ENCODE measurements around the gene TSC22D3.
A peak's percentile ranks its signal among the peaks of the same experiment; 100 is the strongest.

TSC22D3 gene

DNA sequence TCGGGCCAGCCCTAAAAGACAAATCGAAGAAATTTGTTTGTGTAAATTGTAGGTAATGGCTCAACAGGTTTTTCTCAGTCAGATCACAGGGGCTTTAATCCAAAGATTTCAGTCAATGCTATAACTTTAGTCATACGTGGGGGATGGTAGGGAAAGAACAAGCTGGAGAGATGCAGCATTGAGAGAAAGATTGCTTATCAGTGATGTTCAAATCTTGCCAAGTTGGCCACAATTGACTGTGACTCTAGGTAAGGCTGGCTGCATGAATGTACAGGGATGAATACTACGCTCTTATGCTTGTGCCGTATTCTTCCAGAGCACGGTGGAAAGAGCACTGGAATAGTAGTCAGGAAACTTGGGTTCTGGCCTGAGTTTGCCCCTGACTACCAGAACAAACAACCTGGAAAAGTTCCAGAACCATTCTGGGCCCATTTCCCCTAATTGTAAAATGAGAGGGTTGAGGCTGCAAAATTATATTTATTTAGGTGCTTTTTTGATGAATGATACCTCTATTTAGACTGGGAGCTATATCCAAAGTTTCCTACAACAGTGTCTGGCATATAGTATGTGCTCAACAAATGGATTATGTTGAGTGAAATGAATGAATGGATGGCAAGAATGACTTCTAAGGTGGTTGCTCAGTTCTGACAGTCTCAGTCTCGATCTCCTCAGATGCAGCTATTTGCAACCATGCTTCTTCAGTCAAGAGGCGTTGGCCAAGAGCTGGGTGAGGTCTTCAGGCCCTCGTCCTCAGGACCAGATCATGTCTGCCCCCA is 44.4 kb downstream of the TSC22D3 start:
- DNase-seq (ENCODE audit: low spot score): no peak

DNA sequence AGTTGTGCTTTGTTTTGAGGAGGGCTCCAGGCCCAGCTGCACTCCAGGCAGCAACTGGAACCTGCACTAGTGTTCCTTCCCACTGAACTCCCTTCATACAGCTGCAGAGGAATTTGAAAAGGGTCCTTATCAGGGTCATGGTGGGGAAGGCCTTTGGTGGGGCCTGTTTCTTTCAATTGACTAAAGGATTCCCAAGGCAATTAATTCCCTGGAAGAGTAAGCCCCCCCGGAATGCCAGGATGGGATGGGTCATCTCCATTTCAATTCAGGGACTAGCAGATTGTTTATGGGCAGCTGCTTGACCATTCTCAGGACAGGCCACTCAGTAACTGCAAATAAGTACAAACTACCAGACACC is 45.3 kb downstream of the TSC22D3 start:
- no peak for DNase-seq (ENCODE audit: low spot score)

DNA sequence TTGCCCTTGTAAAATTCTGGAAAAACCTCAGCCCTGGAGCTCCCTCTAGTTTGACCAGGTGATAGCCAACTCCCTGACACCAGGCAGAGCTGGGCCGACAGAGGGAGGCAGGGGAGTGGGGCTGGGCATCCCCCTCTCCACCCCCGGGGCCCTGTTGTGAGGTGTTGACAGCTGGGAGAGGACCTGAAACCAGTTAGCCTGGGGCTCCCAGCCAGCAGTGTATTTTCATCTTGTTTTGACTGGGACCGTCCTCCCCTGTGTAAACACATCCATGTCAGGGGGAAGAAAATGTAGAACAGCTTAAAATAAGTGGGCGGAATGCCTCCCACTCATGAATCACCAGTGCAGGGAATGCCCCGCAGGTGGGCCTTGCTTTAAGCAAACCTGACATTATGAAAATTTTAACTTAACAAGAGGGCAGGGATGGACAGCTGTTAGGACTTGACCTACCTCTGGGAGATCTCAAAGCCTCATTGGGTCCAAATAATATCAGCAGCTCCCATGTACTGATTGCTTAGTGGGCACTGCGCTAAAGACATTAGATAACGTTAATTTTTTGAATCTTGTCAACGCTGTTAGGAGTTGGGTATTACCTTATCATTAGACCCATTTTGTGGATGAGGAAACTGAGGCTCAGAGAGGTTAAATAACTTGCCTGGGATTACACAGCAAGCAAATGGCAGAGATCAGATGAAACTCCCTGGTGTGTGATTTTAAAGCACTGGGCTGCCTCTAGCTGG is 45.9 kb downstream of the TSC22D3 start:
- DNase-seq (ENCODE audit: low spot score): no peak

DNA sequence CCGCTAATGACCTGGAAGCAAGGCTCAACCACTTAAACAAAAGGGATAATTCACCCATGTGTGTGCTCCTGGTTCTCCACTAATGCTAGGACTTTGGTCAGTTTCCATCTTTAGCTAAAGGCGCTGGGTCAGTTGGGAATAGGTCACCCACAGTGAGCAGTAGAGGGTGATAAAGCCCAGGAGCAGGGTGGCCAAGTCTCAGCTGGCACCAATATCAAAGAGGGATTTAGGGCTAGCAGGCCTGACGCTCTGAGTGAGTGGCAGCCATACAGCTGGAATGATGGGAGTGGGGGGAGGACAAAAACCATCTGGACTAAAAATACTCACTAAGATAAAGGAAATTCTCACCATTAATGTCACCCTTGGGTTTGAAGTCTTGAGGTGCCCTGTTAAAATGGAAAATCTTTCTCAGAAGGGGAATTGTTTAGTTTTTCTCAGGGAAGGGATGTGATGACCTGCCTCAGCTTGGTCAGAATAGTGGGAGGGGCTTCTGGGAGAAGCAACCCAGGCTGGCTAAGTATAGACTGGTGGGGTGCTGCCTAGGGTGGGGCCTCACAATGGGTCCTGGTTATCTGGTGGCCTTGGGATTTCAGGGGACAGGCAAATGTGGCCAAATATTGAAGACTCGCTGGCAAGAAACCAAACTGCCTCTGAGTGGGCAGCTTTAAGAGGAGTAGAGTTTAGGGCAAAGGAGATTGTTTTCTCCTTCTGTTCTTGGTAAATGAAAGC is 47.1 kb downstream of the TSC22D3 start:
- DNase-seq (ENCODE audit: low spot score): no peak

DNA sequence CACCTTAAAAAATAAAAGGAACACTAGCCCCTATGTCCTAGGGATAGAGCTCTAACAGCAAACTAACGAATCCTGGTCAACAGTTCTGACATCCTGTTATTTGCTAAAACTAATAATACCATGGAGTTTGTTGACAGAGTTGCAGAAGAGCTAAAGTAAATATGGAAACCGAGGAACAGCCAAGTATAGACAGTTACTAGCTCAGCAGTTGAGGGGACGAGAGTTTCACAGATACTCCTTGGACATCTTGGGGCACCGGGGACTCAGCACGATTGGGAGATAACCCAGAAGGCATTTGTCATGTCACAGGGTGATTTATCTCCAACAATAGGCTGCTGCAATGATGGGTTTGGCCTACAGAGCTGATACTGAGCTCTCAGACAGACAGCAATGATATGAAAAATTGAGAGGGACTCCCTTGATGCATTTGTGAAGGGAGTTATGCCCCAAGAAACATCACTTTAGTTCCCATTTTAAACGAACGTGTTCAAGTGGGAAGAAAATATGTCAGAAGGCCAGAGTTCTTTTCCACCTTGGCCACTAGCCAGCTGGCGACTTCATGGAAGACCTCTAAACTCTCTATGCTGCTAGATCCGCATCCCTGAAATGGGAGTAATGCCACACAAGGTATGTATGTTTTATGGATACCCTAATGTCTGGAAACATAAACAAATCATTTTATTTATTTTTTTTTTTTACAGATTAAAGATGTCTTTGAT is 48.6 kb downstream of the TSC22D3 start:
- no peak for DNase-seq (ENCODE audit: low spot score)

DNA sequence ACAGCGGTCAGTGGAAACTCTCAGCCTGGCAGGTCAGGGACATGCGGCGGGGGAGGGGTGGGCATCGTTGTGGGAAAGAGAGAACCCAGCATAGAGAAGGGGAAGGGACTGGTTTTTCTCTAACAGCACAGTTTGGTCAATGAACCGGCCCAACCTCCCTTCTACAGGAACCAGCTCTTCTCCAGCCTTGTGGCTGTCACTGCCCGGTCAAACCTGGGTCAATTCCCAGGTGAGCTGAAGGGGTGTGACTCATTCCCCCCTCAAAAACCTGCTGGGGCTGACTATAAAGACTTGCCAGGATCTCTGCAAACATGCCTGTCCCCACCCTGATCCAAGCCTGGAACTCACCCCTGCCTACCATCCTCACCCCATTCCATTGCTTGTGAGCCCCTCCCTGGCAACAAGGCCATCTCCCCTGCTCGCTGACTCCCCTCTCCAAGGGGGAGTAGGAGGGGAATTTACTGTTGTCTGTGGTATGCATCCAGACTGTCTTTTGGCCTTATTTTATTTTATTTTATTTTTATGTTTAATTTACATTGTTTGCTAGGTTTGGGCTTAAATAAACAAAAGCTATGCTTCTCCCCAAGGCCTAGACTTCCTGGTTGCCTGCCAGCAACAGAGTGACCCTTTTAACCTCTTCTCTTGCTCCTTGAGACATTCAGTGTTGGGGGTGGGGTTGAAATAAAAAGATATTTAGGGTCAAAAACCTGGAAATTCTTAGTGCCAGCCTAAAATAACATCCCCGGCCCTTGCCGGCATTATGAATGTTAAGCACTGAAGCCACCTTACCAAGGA is 49.6 kb downstream of the TSC22D3 start:
- no peak for DNase-seq (ENCODE audit: low spot score)

DNA sequence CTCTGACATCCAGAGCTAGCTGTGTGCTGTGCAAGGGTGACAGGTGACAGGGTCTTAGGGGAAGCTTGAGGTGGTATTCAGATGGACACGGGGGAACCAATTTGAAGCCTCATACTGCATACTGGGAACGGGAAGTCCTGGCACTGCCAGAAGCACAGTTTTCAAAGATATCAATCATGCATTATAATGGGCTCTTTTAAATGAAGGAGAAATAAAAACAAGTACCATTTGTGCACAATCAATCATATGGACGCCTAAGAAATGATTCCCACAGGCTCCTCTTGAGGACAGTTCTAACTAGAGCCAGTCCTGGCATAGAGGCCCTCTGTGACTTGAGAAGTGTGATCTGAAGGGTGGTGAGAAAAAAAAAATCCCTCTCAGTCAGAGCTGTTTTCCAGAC is 50.9 kb downstream of the TSC22D3 start:
- no peak for DNase-seq (ENCODE audit: low spot score)

DNA sequence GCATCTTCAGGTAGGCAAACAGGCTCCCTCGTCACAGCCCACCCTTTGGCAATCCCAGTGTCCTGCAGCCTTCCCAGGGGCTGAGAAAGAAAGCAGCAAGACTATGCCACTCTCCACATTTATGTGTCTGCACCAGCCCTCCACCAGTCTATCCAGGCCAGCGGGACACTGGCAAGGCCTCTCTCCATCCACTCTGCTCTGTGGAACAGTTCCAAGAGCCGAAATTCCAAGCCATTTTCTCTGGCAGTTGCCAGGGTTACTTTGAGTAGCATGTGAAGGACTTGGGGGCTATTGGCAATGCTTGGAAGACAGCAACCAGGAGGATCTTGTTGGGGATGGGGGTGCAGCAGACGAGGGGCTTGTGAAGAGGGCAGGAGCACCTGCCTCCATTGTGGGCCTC is 52.1 kb downstream of the TSC22D3 start:
- DNase-seq (ENCODE audit: low spot score): no peak

DNA sequence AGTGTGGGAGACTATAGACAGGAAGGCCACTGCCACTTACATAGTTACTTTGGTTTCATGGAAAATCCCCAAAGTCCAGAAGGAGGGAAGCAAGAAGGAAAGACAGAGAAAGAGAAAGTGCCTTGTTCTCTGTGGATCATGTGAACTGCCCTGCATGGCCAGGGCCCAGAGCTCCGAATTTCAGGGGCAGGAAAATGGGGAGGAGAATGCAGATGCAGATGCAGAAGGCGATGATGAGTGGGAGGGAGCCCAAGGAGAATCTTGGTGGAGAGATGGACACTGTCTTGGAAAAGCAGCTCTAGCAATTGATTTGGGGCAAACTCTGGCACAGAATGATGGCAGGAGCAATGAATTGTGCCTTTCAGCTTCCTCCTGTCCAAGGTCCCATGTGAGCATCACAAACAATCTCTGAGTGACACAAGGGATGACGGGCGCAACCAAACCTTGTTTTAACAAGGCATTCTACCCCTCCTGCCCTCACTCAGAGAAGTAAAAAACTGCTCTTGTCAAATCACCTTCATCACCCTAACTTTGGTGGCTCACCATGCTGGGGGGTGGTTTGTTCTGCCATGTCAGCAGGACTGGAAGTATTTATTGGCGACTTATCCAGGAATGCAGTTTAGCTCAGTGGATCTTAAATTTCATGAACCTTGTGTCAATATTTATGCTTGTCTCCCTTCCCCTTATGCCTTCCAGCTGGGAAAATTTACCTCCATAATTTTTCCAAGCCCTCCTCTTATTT is 53.5 kb downstream of the TSC22D3 start:
- no peak for DNase-seq (ENCODE audit: low spot score)

DNA sequence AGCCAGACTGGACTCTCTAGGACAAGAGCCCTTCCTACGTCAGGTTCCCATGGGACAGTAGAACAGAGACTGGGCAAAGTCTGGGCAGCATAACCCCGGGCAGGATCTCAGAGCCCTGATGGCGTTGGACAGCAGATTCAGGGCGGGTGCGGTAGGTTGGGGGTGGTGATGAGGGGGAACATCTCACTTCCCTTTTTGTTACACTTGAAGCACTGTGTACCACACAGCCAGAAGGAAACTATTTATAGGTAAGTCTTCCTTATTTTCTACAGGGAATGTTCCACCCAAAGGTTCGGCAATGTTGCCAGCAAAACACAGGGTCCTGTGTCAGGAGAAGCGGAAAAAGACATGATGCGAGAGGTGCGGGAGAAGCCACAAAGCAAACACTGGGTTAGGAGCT is 54.3 kb downstream of the TSC22D3 start:
- DNase-seq (ENCODE audit: low spot score): no peak

DNA sequence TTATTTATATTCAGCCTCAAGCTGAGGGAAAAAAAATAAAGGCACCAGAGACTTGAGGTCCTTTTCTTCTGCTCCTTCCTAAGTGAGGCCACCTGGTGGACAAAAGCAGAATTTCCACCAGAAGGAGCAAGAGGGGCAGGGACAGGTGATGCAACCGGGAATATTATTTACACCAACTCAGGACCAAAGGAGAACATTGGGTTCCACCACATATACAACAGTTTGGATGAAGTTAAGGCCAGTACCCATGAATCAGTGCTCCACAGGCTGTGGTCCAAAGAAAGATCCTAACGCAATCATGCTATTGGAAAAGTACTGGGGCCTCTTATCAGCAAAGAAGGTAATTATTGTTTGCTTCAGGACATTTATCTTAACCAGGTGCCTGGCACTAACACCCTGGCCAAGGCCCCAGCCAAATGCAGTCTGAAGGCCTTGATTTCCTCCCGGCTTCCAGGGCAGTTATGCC is 57.4 kb downstream of the TSC22D3 start:
- DNase-seq (ENCODE audit: low spot score): peak; percentile 75

DNA sequence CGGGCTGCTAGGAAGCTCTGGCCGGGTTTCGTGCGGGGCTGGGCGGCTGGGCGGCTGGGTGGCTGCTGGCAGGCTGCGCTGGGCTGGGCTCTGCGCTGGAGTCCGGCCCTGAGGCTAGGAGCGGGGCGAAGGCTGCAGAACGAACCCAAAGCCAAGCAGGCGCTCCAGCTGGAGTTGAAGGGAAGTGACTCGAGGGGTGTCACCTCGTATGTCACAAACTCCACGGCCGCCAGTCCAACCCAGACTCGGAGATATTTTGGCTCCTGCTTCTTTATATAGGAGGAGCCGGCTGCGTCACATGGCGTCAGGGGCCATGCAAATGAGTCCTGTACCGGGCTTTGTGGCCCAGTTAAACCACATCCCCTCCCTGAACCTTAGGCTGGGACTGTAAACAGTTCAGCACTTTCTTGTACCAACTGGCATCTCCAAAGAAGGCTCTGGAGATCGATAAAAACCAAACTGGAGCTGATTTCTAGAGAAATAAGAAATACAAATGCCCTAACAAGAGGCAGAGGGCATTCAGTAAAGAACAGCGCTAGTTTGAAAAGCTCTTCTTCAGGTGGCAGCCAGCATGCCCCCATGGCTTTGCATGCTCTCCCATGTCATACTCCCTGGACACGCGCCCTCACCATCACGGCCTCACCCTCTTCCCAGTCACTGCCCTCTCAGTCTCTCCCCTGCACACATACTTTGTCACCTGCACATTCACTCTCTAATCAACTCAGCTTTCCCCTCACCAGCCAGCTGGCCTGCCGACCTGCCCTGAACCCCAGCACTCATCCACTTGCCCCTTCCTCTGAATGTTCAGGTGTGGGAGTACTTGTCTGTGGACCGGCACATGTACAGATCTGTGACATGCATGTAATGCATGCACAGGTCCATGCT is 58.5 kb downstream of the TSC22D3 start:
- peak; percentile 80 for DNase-seq (ENCODE audit: low spot score)

DNA sequence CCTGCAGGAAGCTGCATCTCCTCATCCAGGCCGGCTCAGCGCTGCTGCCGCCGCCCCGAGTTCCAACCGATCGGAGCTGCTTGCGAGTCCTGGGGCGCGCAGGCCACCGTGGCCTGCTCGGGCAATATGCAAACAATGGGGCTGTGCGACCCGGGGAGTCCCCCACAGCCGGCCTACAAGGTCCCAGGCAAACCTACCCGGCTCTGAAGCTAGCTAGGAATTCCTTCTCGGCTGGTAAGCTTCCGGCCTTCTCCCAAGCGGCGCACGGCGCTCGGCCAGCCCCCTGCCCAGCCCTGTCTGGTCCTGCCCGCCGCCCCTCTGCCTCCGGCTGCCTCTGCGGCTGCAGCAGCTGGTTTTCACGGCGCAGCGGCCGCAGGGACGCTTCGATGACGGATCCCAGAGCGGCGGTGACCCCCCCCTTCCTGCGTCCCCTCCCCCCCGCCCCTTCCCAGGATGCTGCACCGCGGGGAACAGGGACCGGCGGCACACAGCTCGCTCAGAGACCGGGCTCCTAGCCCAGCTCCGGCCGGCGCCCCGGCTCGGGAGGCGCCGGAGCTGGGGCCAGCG is 59.4 kb downstream of the TSC22D3 start:
- peak; percentile 71 for DNase-seq (ENCODE audit: low spot score)

DNA sequence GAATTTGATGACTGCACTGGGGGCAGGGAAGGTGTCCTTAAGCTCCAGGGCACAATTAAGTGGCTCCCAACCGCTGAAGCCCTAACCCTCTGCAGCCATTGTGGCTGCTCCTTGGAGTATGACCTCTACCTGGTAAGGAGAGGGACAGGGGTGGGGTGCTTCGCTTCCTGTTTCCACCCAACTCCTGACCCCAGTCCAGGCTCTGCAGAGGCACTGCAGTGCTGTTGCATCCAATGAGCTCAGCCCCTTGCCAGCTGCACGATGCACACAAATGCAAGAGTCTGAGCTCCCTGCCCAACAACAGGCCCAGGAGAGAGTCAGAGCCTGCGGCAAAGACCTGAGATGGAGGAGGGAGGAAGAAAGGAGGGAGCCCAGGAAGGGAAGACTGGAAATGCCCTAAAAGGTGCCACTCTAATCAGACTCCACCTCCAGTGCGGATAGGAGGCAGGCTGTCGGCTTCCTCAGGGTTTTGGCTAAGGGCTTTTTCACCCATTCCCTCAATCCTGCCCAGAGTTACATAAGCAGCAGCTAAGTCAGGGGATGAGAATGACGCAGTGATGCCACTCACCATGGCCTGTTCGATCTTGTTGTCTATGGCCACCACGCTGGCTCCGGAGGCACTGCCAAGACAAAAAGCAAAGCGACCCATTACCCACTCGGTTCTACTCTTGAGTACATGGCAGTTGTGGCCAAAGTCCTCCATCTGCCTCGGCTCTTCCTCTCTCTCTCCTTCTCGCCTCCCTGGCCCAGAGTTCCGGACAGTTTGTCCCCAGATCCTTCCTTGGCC is 60.1 kb downstream of the TSC22D3 start:
- peak; percentile 35 for DNase-seq (ENCODE audit: low spot score)

DNA sequence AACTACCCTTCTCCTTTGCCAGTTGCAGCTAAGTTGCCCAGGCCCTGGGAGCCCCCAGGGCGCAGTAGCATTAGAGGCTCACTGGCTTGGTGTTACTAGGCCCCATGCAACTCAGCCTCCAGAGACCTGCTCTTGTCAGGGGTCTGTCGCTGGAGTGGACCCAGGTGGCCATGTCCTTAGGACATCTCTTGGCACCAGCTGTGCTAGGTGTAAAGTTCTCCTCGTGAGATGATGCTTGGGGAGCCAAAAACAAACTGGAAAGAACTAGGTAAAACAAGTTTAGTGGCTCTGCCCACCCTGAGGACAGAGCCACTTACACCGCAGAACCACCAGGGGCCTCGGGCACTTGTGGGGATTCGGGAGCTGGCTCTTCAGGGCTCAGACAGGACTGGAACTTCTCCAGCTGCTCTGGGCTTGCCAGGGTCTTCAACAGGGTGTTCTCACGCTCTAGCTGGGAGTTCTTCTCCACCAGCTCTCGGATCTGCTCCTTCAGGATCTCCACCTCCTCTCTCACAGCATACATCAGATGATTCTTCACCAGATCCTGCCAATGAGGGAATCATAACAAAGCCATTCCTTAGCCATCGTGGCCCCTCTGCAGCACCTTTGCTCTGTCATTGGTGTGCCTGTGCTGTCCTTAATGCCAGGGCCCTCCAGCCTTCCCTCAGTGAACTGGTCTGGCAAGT is 61.2 kb downstream of the TSC22D3 start:
- DNase-seq (ENCODE audit: low spot score): no peak

DNA sequence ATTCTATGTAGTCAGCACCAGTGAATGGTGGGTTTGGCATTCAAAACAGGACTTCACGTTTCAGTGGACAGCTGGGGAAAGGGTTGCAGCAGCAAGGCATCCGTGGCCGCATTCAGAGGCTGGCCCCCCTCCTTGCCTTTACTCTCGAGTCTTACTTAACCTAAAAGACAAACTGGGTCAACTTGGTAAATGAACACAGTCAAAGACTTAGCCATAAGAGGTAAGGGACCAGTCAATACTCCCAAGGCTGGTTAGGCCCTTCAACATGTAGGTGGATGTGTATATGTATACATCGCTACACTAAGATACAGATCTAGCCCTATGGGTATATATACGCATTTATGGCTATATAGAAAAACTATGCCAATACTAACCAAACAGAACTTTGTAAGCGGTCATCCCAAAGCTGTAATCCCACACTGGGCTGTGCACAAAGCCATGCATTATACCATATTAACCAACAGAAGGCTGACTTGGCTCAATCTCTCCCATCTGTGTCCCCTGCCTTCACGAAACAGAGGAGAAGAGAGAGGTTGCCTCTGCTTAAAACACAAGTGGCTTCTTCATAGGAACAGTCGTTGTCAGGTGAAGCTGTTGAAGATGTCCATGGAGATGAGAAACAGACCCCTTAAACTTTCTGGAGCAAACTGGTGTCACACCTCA is 61.9 kb downstream of the TSC22D3 start:
- DNase-seq (ENCODE audit: low spot score): no peak

DNA sequence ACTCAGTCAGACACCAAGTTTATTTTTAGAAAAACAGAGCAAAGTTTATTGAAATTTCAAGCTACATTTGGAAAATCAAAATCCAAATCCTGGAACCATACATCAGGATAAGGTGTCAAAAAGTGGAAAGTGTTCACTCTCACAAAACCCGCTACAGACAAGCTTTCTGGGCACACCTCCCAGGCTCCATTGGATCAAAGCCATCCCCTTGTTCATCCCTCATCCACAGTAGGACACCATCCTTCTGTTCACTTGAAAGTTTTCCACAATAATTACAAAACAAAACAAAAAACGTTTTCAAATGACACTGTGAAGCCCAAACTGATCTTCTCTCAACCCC is 62.4 kb downstream of the TSC22D3 start:
- no peak for DNase-seq (ENCODE audit: low spot score)

All from GM03348 (cell line).